ENCODE results near the gene ARID3C.

Gene ARID3C, protein sequence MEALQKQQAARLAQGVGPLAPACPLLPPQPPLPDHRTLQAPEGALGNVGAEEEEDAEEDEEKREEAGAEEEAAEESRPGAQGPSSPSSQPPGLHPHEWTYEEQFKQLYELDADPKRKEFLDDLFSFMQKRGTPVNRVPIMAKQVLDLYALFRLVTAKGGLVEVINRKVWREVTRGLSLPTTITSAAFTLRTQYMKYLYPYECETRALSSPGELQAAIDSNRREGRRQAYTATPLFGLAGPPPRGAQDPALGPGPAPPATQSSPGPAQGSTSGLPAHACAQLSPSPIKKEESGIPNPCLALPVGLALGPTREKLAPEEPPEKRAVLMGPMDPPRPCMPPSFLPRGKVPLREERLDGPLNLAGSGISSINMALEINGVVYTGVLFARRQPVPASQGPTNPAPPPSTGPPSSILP

DNA sequence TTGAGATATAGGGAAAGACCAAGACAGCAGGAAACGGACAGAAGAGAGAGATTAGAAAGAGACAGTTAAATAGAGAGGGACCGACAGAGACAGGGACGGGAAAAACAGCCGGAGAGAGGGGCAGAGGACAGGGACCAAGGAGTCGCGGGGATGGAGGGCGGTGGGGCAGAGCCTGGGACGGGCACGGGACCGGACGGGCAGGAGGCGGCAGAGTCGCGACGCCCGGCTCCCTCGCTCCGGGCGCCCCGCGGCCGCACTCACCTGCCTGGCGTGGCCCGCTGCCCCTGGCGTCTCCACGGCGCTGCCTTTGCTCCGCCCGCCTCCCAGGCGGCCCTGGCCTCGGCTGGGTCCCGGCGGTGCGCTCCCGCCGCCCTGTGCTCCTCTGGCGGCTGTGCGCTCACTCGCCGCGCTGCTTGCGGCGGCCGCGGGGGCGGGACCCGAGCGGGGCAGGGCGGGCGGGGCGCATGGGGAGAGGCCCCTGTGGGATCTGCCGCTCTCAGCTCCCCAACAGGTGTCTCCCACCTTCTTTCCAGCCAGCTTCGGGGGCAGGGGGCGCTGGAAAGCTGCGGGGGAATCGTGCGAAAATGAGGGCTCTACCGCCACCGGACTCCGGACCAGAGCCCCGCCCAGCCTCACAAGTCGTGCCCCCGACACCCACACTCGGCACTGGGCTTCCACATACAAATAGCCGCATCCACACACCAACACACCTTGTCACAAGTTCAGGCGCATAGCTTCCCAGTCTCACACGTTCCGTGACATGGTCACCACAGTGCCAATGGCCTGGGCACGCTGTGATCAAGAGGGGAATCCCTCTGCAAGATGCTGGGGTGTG, at the start of gene ARID3C:
Gene ARID3C (minus strand): TSS at position 411 of the 835 bp plus-strand sequence. CDS start 1,052 bp downstream, outside the sequence.
- peak; percentile 71 for DNase-seq (ENCODE audit: low spot score)
- in situ Hi-C loops (cut with MboI; ENCODE audit: low sequenced_read_pairs, unreplicated experiment): no loop called here
- TF ChIP-seq, protein P1, sequence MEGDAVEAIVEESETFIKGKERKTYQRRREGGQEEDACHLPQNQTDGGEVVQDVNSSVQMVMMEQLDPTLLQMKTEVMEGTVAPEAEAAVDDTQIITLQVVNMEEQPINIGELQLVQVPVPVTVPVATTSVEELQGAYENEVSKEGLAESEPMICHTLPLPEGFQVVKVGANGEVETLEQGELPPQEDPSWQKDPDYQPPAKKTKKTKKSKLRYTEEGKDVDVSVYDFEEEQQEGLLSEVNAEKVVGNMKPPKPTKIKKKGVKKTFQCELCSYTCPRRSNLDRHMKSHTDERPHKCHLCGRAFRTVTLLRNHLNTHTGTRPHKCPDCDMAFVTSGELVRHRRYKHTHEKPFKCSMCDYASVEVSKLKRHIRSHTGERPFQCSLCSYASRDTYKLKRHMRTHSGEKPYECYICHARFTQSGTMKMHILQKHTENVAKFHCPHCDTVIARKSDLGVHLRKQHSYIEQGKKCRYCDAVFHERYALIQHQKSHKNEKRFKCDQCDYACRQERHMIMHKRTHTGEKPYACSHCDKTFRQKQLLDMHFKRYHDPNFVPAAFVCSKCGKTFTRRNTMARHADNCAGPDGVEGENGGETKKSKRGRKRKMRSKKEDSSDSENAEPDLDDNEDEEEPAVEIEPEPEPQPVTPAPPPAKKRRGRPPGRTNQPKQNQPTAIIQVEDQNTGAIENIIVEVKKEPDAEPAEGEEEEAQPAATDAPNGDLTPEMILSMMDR (IDR thresholded peaks at IDR 0.05; ENCODE audit: borderline replicate concordance, control extremely low read depth, extremely low read depth, insufficient read depth, missing control alignments): no peak

DNA sequence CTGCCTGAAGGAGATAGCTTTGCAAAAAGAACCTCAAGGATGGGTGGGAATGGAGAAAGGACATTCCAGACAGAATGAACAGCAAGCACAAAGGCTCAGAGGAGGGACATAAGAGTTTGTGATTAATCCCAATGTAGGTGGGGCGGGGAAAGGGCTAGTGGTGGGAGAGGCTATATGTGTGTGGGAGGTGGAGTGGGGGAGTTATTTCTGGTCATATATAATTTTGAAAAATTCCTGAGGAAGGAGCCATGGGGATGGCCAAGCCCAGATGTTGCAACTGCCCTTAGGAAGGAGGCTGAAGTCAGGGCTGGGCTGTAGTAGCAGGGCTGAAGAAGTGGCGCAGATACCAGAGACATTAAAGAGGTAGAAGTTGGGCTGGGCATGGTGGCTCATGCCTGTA, 47.0 kb upstream of the ARID3C start:
- DNase-seq (ENCODE audit: low spot score): no peak

DNA sequence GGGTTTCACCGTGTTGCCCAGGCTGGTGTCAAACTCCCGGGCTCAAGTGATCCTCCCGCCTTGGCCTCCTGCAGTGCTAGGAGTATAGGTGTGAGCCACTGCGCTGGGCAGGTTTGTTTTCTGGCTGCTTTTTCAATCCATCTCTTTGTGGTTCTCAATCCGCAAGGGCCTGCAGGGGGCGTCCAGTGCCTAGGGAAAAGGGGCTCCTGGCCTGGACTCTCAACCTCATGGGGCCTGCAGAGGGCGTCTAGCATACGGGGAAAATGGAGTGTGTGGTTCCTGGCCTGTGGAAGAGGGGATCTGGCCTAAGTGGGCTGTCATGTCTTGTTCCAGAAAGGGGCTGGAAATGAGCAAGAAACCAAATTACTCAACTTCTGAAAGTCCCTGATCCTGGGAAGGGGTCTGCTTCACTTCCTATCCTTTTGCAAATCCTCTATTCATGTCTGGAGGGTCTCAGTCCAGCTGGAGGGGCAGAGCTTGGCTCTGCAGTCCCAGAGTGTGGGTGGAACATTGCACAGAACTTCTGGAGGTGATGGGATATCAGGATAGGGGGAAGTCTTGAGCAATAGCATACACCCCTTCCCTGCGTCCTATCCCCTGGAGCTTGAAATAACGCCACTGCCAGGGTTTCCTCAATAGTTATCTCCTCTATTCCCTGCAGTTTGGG, 46.3 kb upstream of the ARID3C start:
- in situ Hi-C loops (cut with MboI; ENCODE audit: low sequenced_read_pairs, unreplicated experiment): no loop called here
- TF ChIP-seq, protein P1 (IDR thresholded peaks at IDR 0.05; ENCODE audit: borderline replicate concordance, control extremely low read depth, extremely low read depth, insufficient read depth, missing control alignments): peak; percentile 79
- peak; percentile 78 for DNase-seq (ENCODE audit: low spot score)

More for the DNA sequence above, 47.0 kb upstream of the ARID3C start:
- in situ Hi-C loops (cut with MboI; ENCODE audit: low sequenced_read_pairs, unreplicated experiment): no loop called here
- TF ChIP-seq, protein P1 (IDR thresholded peaks at IDR 0.05; ENCODE audit: borderline replicate concordance, control extremely low read depth, extremely low read depth, insufficient read depth, missing control alignments): no peak

DNA sequence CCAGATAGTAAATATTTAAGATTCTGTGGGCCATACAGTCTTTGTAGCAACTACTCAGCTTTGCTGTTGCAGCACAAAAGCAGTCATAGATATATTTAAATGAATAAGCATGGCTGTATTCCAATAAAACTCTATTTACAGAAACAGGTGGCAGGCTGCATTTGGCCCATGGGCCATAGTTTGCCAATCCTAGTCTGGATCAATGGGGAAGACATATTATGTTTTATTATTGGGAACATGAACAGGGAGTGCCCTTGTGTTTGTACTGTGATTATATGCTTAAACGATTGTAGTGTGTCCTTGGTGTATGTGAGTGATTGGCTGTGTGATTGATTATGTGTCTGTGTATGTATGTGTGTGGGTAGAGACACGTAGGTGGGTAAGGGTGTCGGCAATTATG, 45.6 kb upstream of the ARID3C start:
- no peak for DNase-seq (ENCODE audit: low spot score)
- TF ChIP-seq, protein P1 (IDR thresholded peaks at IDR 0.05; ENCODE audit: borderline replicate concordance, control extremely low read depth, extremely low read depth, insufficient read depth, missing control alignments): no peak
- in situ Hi-C loops (cut with MboI; ENCODE audit: low sequenced_read_pairs, unreplicated experiment): no loop called here

DNA sequence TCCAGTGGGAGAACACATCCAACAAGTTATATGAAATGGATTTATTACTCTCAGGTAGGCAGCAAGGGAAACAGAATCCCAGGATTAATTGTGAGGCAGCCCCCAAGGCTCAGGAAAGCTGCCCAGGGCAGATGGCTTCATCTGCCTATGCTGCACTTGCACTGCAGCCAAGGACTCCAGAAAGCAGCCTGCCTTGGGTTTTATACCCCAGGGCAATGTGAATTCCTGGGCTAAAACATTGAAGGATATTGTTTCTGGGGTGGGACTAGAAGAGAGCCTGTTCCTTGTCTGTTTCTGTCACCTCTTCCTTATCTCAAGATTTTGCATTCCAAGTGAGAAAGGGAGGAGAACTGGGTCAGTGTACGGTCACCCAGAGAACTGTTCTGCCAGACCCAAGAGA, 42.4 kb upstream of the ARID3C start:
- TF ChIP-seq, protein P1 (IDR thresholded peaks at IDR 0.05; ENCODE audit: borderline replicate concordance, control extremely low read depth, extremely low read depth, insufficient read depth, missing control alignments): no peak
- in situ Hi-C loops (cut with MboI; ENCODE audit: low sequenced_read_pairs, unreplicated experiment): no loop called here
- DNase-seq (ENCODE audit: low spot score): no peak
